Breast epithelium (tissue), 4 donors: ENCODE results near the gene SPAST. TPM values are rescaled to one million over a fixed set of nuclear protein-coding genes. Genes with fewer than 3 reads are reported as not detected.

ENCODE experiments used
- DNase-seq, 2 donors: peaks; one replicate each; pipeline ENCODE4 v3.0.0-alpha.2; 2019; ENCODE audit warnings: low spot score in 2 of 2
- H3K27ac ChIP-seq, 2 donors: fragments of 200-600 bp; sonication (generic) in 1 of 2; one replicate each; pipeline ENCODE4 v1.5.1; 2016 to 2019; ENCODE audit warnings: mild to moderate bottlenecking in 1 of 2
- H3K27me3 ChIP-seq, 2 donors: fragments of 200-600 bp; sonication (generic) in 1 of 2; one replicate each; pipeline versions ENCODE4 v1.5.1 to v1.6.0; 2017 to 2019; ENCODE audit warnings: control low read depth in 1 of 2, mild to moderate bottlenecking in 1 of 2
- H3K36me3 ChIP-seq: fragments of 200-600 bp; one replicate; pipeline ENCODE4 v1.5.1; 2019
- H3K4me1 ChIP-seq, 2 donors: fragments of 200-600 bp; sonication (generic); one replicate each; pipeline ENCODE4 v1.5.1; 2016 to 2019; ENCODE audit warnings: control low read depth in 1 of 2
- H3K4me3 ChIP-seq, 3 donors: fragments of 200-600 bp; sonication (generic); 1 replicate in 2 of 3; 2 replicates in 1 of 3; pipeline ENCODE4 v1.5.1; 2016 to 2019; ENCODE audit warnings: mild to moderate bottlenecking in 3 of 3, moderate library complexity in 2 of 3
- H3K9me3 ChIP-seq, 2 donors: fragments of 200-600 bp; sonication (generic) in 1 of 2; one replicate each; pipeline ENCODE4 v1.5.1; 2016 to 2019; ENCODE audit warnings: control low read depth in 1 of 2
- CTCF ChIP-seq, 3 donors: fragments of 450-650 bp; IDR thresholded peaks; one replicate each; pipeline ENCODE4 v1.5.1; 2016 to 2017; ENCODE audit warnings: antibody characterized with exemption in 3 of 3, mild to moderate bottlenecking in 3 of 3, moderate library complexity in 3 of 3
- POLR2A ChIP-seq: fragments of 450-650 bp; IDR thresholded peaks from one replicate; pipeline ENCODE4 v1.6.1; 2016; ENCODE audit warnings: antibody characterized with exemption, mild to moderate bottlenecking, moderate library complexity
- POLR2AphosphoS5 ChIP-seq, 3 donors: sonication (generic); formaldehyde crosslinking; IDR thresholded peaks; one replicate each; pipeline ENCODE4 v1.6.1; 2017; ENCODE audit warnings: antibody characterized with exemption in 3 of 3
- intact Hi-C: fragments of 100-400 bp; cut with DNase I; formaldehyde crosslinking; loops from one replicate; pipeline ENCODE4 v1.15.1; 2023; ENCODE audit warnings: low total_unique reads
- total RNA-seq, 3 donors: library from RNA; depleted of rRNA; stranded (reverse); fragments of >200 nt; gene quantifications; one replicate each; pipeline ENCODE4 v1.1.0, GENCODE V29; 2016

Gene SPAST
- total RNA-seq, 3 donors from 2014 or later, result 16.3 to 30.9 (median 21.3) TPM

- no peak for TF ChIP-seq CTCF (IDR thresholded peaks at IDR 0.05)
- TF ChIP-seq POLR2A, result no peak
- no peak for TF ChIP-seq POLR2AphosphoS5 (IDR thresholded peaks at IDR 0.05)
- H3K36me3 ChIP-seq, result no peaks in the 10 kb centered on the region
- DNase-seq, result peak in 1 of 2 donors; percentile 40
- H3K4me3 ChIP-seq, result peak overlapping the region; percentile 85
- peak overlapping the region; percentile 85 for H3K27ac ChIP-seq
- no peaks in the 10 kb centered on the region for H3K27me3 ChIP-seq
- H3K9me3 ChIP-seq, result no peaks in the 10 kb centered on the region
- intact Hi-C loops, result no loop called here
- H3K4me1 ChIP-seq, result no peaks in the 10 kb centered on the region
Observed at GRCh38 chr2:32061973-32062861, 1.1 kb upstream of the SPAST start.

- Histone ChIP-seq H3K27ac (peak overlapping the region; percentile 83 to 85), H3K36me3 (no peaks in the 10 kb centered on the region), H3K27me3 (no peaks in the 10 kb centered on the region), H3K4me1 (no peaks in the 10 kb centered on the region), H3K4me3 (peak overlapping the region; percentile 85), H3K9me3 (no peaks in the 10 kb centered on the region)
- intact Hi-C loops, result no loop called here
- DNase-seq, result no peak
- TF ChIP-seq POLR2AphosphoS5 (IDR thresholded peaks at IDR 0.05) (no peak), CTCF (IDR thresholded peaks at IDR 0.05) (no peak), POLR2A (no peak)
Observed at GRCh38 chr2:32064021-32064601, 755 bp downstream of the SPAST start.

- Histone ChIP-seq H3K27me3 (no peaks in the 10 kb centered on the region), H3K36me3 (no peaks in the 10 kb centered on the region), H3K9me3 (no peaks in the 10 kb centered on the region), H3K4me1 (no peaks in the 10 kb centered on the region), H3K4me3 (peak overlapping the region; percentile 85), H3K27ac (no peak overlapping the region)
- TF ChIP-seq POLR2A (no peak), POLR2AphosphoS5 (IDR thresholded peaks at IDR 0.05) (no peak), CTCF (IDR thresholded peaks at IDR 0.05) (no peak)
- DNase-seq, result no peak
- intact Hi-C loops, result no loop called here
Observed at GRCh38 chr2:32064713-32065112, 1.4 kb downstream of the SPAST start.

- TF ChIP-seq POLR2AphosphoS5 (IDR thresholded peaks at IDR 0.05) (no peak), POLR2A (no peak), CTCF (IDR thresholded peaks at IDR 0.05) (no peak)
- Histone ChIP-seq H3K27me3 (no peaks in the 10 kb centered on the region), H3K4me1 (no peaks in the 10 kb centered on the region), H3K36me3 (no peaks in the 10 kb centered on the region), H3K9me3 (no peaks in the 10 kb centered on the region), H3K4me3 (no peak overlapping the region), H3K27ac (no peak overlapping the region)
- DNase-seq, result no peak
- intact Hi-C loops, result no loop called here
Observed at GRCh38 chr2:32067549-32067948, 4.2 kb downstream of the SPAST start.

GRCh38 chr2:32074134-32074506 lies 10.8 kb downstream of the SPAST start:
- intact Hi-C loops, result no loop called here
- Histone ChIP-seq H3K27me3 (no peaks in the 10 kb centered on the region), H3K4me1 (no peaks in the 10 kb centered on the region), H3K9me3 (no peaks in the 10 kb centered on the region), H3K27ac (no peak overlapping the region), H3K36me3 (no peaks in the 10 kb centered on the region), H3K4me3 (no peak overlapping the region)
- TF ChIP-seq POLR2A, result no peak
- DNase-seq, result no peak
